SK-N-SH treated with all-trans-retinoic acid at 6 μM for 48 hours (cell line): ENCODE data around the gene NRXN2.

Source experiments
- ATAC-seq: fragments of 200-7000 bp; cut with Tn5 transposase; 3 replicates; pipeline ENCODE4 v1.9.1; 2020; ENCODE audit warnings: mild to moderate bottlenecking, moderate library complexity
- ARNTL ChIP-seq: fragments of 450-650 bp; formaldehyde crosslinking; IDR thresholded peaks from 2 replicates; pipeline ENCODE4 v1.5.0; 2020; ENCODE audit warnings: low read depth, mild to moderate bottlenecking, moderate library complexity, borderline replicate concordance
- CREB5 ChIP-seq: fragments of 250-450 bp; sonication (Bioruptor Pico); IDR thresholded peaks from 2 replicates; pipeline ENCODE4 v1.5.1; 2020; ENCODE audit warnings: low read depth, mild to moderate bottlenecking, moderate library complexity
- CSDC2 ChIP-seq: fragments of 250-450 bp; sonication (Bioruptor Pico); IDR thresholded peaks from 2 replicates; pipeline ENCODE4 v1.5.0; 2020; ENCODE audit warnings: mild to moderate bottlenecking, moderate library complexity
- ESRRG ChIP-seq: fragments of 250-450 bp; sonication (Bioruptor Pico); IDR thresholded peaks from 2 replicates; pipeline ENCODE4 v1.6.1; 2021; ENCODE audit warnings: mild to moderate bottlenecking
- GLIS3 ChIP-seq: fragments of 250-450 bp; sonication (Bioruptor Pico); IDR thresholded peaks from 2 replicates; pipeline ENCODE4 v1.5.0; 2020; ENCODE audit warnings: mild to moderate bottlenecking, moderate library complexity
- OSR1 ChIP-seq: fragments of 250-450 bp; sonication (Bioruptor Pico); IDR thresholded peaks from 2 replicates; pipeline ENCODE4 v1.8.0; 2022; ENCODE audit warnings: moderate library complexity, mild to moderate bottlenecking, inconsistent platforms
- PATZ1 ChIP-seq: fragments of 250-450 bp; sonication (Bioruptor Pico); IDR thresholded peaks from 2 replicates; pipeline ENCODE4 v1.8.0; 2020; ENCODE audit warnings: mild to moderate bottlenecking, moderate library complexity, borderline replicate concordance
- POU6F1 ChIP-seq: fragments of 250-450 bp; sonication (Bioruptor Pico); IDR thresholded peaks from 2 replicates; pipeline ENCODE4 v1.8.0; 2021; ENCODE audit warnings: low read depth, mild to moderate bottlenecking, moderate library complexity, borderline replicate concordance
- PPARA ChIP-seq: fragments of 250-450 bp; sonication (Bioruptor Pico); IDR thresholded peaks from 2 replicates; pipeline ENCODE4 v1.5.0; 2020; ENCODE audit warnings: mild to moderate bottlenecking, borderline replicate concordance
- RARB ChIP-seq: fragments of 250-450 bp; sonication (Bioruptor Pico); IDR thresholded peaks from 2 replicates; pipeline ENCODE4 v1.8.0; 2021; ENCODE audit warnings: mild to moderate bottlenecking, moderate library complexity
- TCF4 ChIP-seq: fragments of 250-450 bp; sonication (Bioruptor Pico); IDR thresholded peaks from 2 replicates; pipeline ENCODE4 v1.8.0; 2021; ENCODE audit warnings: mild to moderate bottlenecking, moderate library complexity, borderline replicate concordance
- TOX ChIP-seq: fragments of 250-450 bp; sonication (Bioruptor Pico); IDR thresholded peaks from 2 replicates; pipeline ENCODE4 v1.8.0; 2021; ENCODE audit warnings: mild to moderate bottlenecking, moderate library complexity, borderline replicate concordance
- TSHZ2 ChIP-seq: fragments of 250-450 bp; sonication (Bioruptor Pico); IDR thresholded peaks from 2 replicates; pipeline ENCODE4 v1.5.0; 2020; ENCODE audit warnings: mild to moderate bottlenecking, moderate library complexity
- ZC3H10 ChIP-seq: fragments of 250-450 bp; sonication (Bioruptor Pico); IDR thresholded peaks from 2 replicates; pipeline ENCODE4 v1.5.1; 2021; ENCODE audit warnings: mild to moderate bottlenecking, moderate library complexity
- ZFP3 ChIP-seq: fragments of 250-450 bp; sonication (Bioruptor Pico); IDR thresholded peaks from 2 replicates; pipeline ENCODE4 v1.5.0; 2020; ENCODE audit warnings: mild to moderate bottlenecking, moderate library complexity
- ZFP30 ChIP-seq: fragments of 450-650 bp; formaldehyde crosslinking; IDR thresholded peaks from 2 replicates; pipeline ENCODE4 v1.5.0; 2022; ENCODE audit warnings: mild to moderate bottlenecking, moderate library complexity
- ZNF565 ChIP-seq: fragments of 450-650 bp; formaldehyde crosslinking; conservative IDR thresholded peaks from 2 replicates; pipeline ENCODE4 v1.5.0; 2020; ENCODE audit warnings: low read depth, mild to moderate bottlenecking, moderate library complexity
- ZNF70 ChIP-seq: fragments of 450-650 bp; formaldehyde crosslinking; IDR thresholded peaks from 2 replicates; pipeline ENCODE4 v1.5.0; 2020; ENCODE audit warnings: mild to moderate bottlenecking, moderate library complexity
- ZNF8 ChIP-seq: fragments of 450-650 bp; formaldehyde crosslinking; IDR thresholded peaks from 2 replicates; pipeline ENCODE4 v1.5.0; 2020; ENCODE audit warnings: mild to moderate bottlenecking, moderate library complexity

NRXN2 gene

GRCh38 chr11:64631675-64632074, 91.3 kb downstream of the NRXN2 start:
- no peak for TF ChIP-seq ZFP3
- TF ChIP-seq TOX = no peak
- TF ChIP-seq ZFP30 (CRISPR knock-in tag) = no peak
- TF ChIP-seq TCF4 (CRISPR knock-in tag) = no peak
- no peak for TF ChIP-seq TSHZ2
- TF ChIP-seq RARB (CRISPR knock-in tag) = no peak
- no peak for ATAC-seq

- TF ChIP-seq PATZ1 (CRISPR knock-in tag) (no peak), ZC3H10 (CRISPR knock-in tag) (no peak), ARNTL (CRISPR knock-in tag) (no peak), RARB (CRISPR knock-in tag) (no peak), ZFP30 (CRISPR knock-in tag) (no peak), GLIS3 (no peak), CREB5 (no peak), ZNF8 (no peak), ESRRG (no peak)
Observed at GRCh38 chr11:64629796-64630562, 93.0 kb downstream of the NRXN2 start.

GRCh38 chr11:64629103-64629502, 93.9 kb downstream of the NRXN2 start:
- TF ChIP-seq PATZ1 (CRISPR knock-in tag) (no peak), ESRRG (no peak), PPARA (CRISPR knock-in tag) (no peak), CSDC2 (CRISPR knock-in tag) (no peak), ZNF70 (CRISPR knock-in tag) (no peak), ZNF565 (CRISPR knock-in tag) (no peak), OSR1 (CRISPR knock-in tag) (no peak), POU6F1 (no peak), ARNTL (CRISPR knock-in tag) (no peak), GLIS3 (no peak), TCF4 (CRISPR knock-in tag) (no peak)
- no peak; the same call in 2 of the 3 replicates for ATAC-seq

More at GRCh38 chr11:64629796-64630562, 93.0 kb downstream of the NRXN2 start:
- ATAC-seq = no peak

- ATAC-seq = no peak; the same call in 2 of the 3 replicates
- TF ChIP-seq ESRRG (no peak), RARB (CRISPR knock-in tag) (no peak), OSR1 (CRISPR knock-in tag) (no peak), ZC3H10 (CRISPR knock-in tag) (no peak)
- TF ChIP-seq, all 23 proteins: peak for 0
Observed at GRCh38 chr11:64628596-64628995, 94.4 kb downstream of the NRXN2 start.
